Sigmoid colon (tissue), 7 donors: ENCODE results near the gene ZC3H8. TPM values are rescaled to one million over a fixed set of nuclear protein-coding genes. Genes with fewer than 3 reads are reported as not detected.

ENCODE experiments used
- DNase-seq: peaks from one replicate; pipeline ENCODE4 v3.0.0-alpha.2; 2019
- H3K27ac ChIP-seq, 4 donors: fragments of 200-600 bp; sonication (generic); one replicate each; pipeline ENCODE4 v1.5.1; 2016 to 2019; ENCODE audit warnings: mild to moderate bottlenecking in 1 of 4
- H3K27me3 ChIP-seq, 3 donors: fragments of 200-600 bp; sonication (generic); one replicate each; pipeline ENCODE4 v1.5.1; 2019; ENCODE audit warnings: mild to moderate bottlenecking in 1 of 3
- H3K36me3 ChIP-seq, 4 donors: fragments of 200-600 bp; sonication (generic); one replicate each; pipeline ENCODE4 v1.5.1; 2016 to 2019
- H3K4me1 ChIP-seq, 4 donors: fragments of 200-600 bp; sonication (generic); one replicate each; pipeline ENCODE4 v1.5.1; 2017 to 2019
- H3K4me3 ChIP-seq, 4 donors: fragments of 200-600 bp; sonication (generic); one replicate each; pipeline ENCODE4 v1.5.1; 2017 to 2019; ENCODE audit warnings: mild to moderate bottlenecking in 2 of 4, moderate library complexity in 1 of 4
- H3K9me3 ChIP-seq, 4 donors: fragments of 200-600 bp in 3 of 4; sonication (generic) in 3 of 4; one replicate each; pipeline versions ENCODE4 v1.5.1 to v1.6.1; 2013 to 2019
- CTCF ChIP-seq, 4 experiments: fragments of 450-650 bp in 3 of 4; fragments of 200-600 bp in 1 of 4; IDR thresholded peaks; one replicate each; pipeline ENCODE4 v1.5.1; 2016 to 2019; ENCODE audit warnings: antibody characterized with exemption in 4 of 4, mild to moderate bottlenecking in 3 of 4, moderate library complexity in 2 of 4
- EP300 ChIP-seq, 4 donors: sonication (generic); formaldehyde crosslinking; IDR thresholded peaks; one replicate each; pipeline ENCODE4 v1.6.1; 2017; ENCODE audit warnings: antibody characterized with exemption in 4 of 4
- POLR2A ChIP-seq, 2 donors: fragments of 450-650 bp; IDR thresholded peaks; one replicate each; pipeline ENCODE4 v1.6.1; 2016; ENCODE audit warnings: antibody characterized with exemption in 2 of 2, mild to moderate bottlenecking in 2 of 2, moderate library complexity in 2 of 2
- POLR2AphosphoS5 ChIP-seq, 4 donors: sonication (generic); formaldehyde crosslinking; IDR thresholded peaks; one replicate each; pipeline ENCODE4 v1.6.1; 2017; ENCODE audit warnings: antibody characterized with exemption in 4 of 4
- WGBS, 2 donors: extraction: QIAGEN DNeasy Blood & Tissue Kit; methylation state at CpG; one replicate each; pipeline ENCODE4 v1.1.7; 2013; 5-methylcytosine and 5-hydroxymethylcytosine counted together
- intact Hi-C: fragments of 100-400 bp; cut with DNase I; formaldehyde crosslinking; loops from one replicate; pipeline ENCODE4 v1.15.1; 2023
- polyA plus RNA-seq, 3 donors: library from polyadenylated mRNA; stranded (reverse); fragments of 200-250 nt; gene quantifications; one replicate each; pipeline ENCODE4 v1.2.3, GENCODE V29; 2013
- total RNA-seq, 4 donors: library from RNA; depleted of rRNA; stranded (reverse); fragments of >200 nt; gene quantifications; one replicate each; pipeline ENCODE4 v1.1.0, GENCODE V29; 2016
- donor health status: healthy with polysubstance abuse.
- donor health status: Bipolar disorder and iron deficiency.
- donor health status: healthy.

The ZC3H8 gene
- total and polyA plus RNA-seq, 7 donors = 2.7 to 22.2 (median 9.4) TPM

GRCh38 chr2:112239862-112240261 lies 15.0 kb downstream of the ZC3H8 start:
- Histone ChIP-seq H3K4me1 (no peaks in the 10 kb centered on the region), H3K9me3 (no peaks in the 10 kb centered on the region), H3K27me3 (no peaks in the 10 kb centered on the region), H3K27ac (no peak overlapping the region), H3K36me3 (peaks cover 0 to 16% (median 0%) of the 10 kb centered on the region in 4 donors), H3K4me3 (no peak overlapping the region)
- DNase-seq = no peak
- intact Hi-C loops = no loop called here
- 96 to 100% methylated on average over 1 of the region's 1 CpG for WGBS, 2 donors
- TF ChIP-seq EP300 (IDR thresholded peaks at IDR 0.05) (no peak), POLR2A (IDR thresholded peaks at IDR 0.05) (no peak), POLR2AphosphoS5 (IDR thresholded peaks at IDR 0.05) (no peak), CTCF (IDR thresholded peaks at IDR 0.05) (no peak)

GRCh38 chr2:112230371-112230770 lies 24.5 kb downstream of the ZC3H8 start:
- Histone ChIP-seq H3K36me3 (peaks cover 0 to 18% (median 0%) of the 10 kb centered on the region in 4 donors), H3K4me1 (no peaks in the 10 kb centered on the region), H3K27me3 (no peaks in the 10 kb centered on the region), H3K4me3 (no peak overlapping the region), H3K9me3 (no peaks in the 10 kb centered on the region), H3K27ac (no peak overlapping the region)
- TF ChIP-seq POLR2A (IDR thresholded peaks at IDR 0.05) (no peak), EP300 (IDR thresholded peaks at IDR 0.05) (no peak), POLR2AphosphoS5 (IDR thresholded peaks at IDR 0.05) (no peak), CTCF (IDR thresholded peaks at IDR 0.05) (no peak)
- intact Hi-C loops = no loop called here
- WGBS, 2 donors = 95 to 97% methylated on average over 3 of the region's 3 CpGs
- DNase-seq = no peak

GRCh38 chr2:112229348-112229747 lies 25.5 kb downstream of the ZC3H8 start:
- Histone ChIP-seq H3K36me3 (peaks cover 0 to 8% (median 0%) of the 10 kb centered on the region in 4 donors), H3K4me1 (no peaks in the 10 kb centered on the region), H3K4me3 (no peak overlapping the region), H3K27ac (no peak overlapping the region), H3K27me3 (no peaks in the 10 kb centered on the region), H3K9me3 (no peaks in the 10 kb centered on the region)
- DNase-seq = no peak
- intact Hi-C loops = no loop called here
- TF ChIP-seq CTCF (IDR thresholded peaks at IDR 0.05) (no peak), EP300 (IDR thresholded peaks at IDR 0.05) (no peak), POLR2A (IDR thresholded peaks at IDR 0.05) (no peak), POLR2AphosphoS5 (IDR thresholded peaks at IDR 0.05) (no peak)

GRCh38 chr2:112220831-112221230 lies 34.0 kb downstream of the ZC3H8 start:
- Histone ChIP-seq H3K27me3 (no peaks in the 10 kb centered on the region), H3K9me3 (no peaks in the 10 kb centered on the region), H3K27ac (no peak overlapping the region), H3K4me1 (no peaks in the 10 kb centered on the region), H3K36me3 (peaks cover 0 to 5% (median 2%) of the 10 kb centered on the region in 4 donors), H3K4me3 (no peak overlapping the region)
- intact Hi-C loops = no loop called here
- WGBS, 2 donors = 95% methylated on average over 3 of the region's 3 CpGs
- TF ChIP-seq EP300 (IDR thresholded peaks at IDR 0.05) (no peak), POLR2A (IDR thresholded peaks at IDR 0.05) (no peak), CTCF (IDR thresholded peaks at IDR 0.05) (no peak), POLR2AphosphoS5 (IDR thresholded peaks at IDR 0.05) (no peak)
- no peak for DNase-seq

GRCh38 chr2:112220186-112220585 lies 34.7 kb downstream of the ZC3H8 start:
- DNase-seq = no peak
- TF ChIP-seq EP300 (IDR thresholded peaks at IDR 0.05) (no peak), CTCF (IDR thresholded peaks at IDR 0.05) (no peak)
- peaks cover 0 to 11% (median 2%) of the 10 kb centered on the region in 4 donors for H3K36me3 ChIP-seq
- intact Hi-C loops = no loop called here
- H3K27ac ChIP-seq = no peak overlapping the region
- 99% methylated on average over 3 of the region's 3 CpGs for WGBS, 2 donors
- H3K4me1 ChIP-seq = no peaks in the 10 kb centered on the region
- H3K27me3 ChIP-seq = no peaks in the 10 kb centered on the region
- no peaks in the 10 kb centered on the region for H3K9me3 ChIP-seq
- H3K4me3 ChIP-seq = no peak overlapping the region
